Lung (tissue), 12 donors: Measurements from ENCODE around the gene CSTPP1. TPM values are rescaled to one million over a fixed set of nuclear protein-coding genes. Genes with fewer than 3 reads are reported as not detected.

ENCODE experiments used
- ATAC-seq: fragments of 200-7000 bp; cut with Tn5 transposase; one replicate; pipeline ENCODE4 v1.9.1; 2020; ENCODE audit warnings: moderate number of reproducible peaks; ENCODE audit not compliant: insufficient read depth, low FRiP score
- DNase-seq, 3 donors: peaks; one replicate each; pipeline ENCODE4 v3.0.0-alpha.2; 2013 to 2017
- H3K27ac ChIP-seq, 2 donors: one replicate each; pipeline ENCODE4 v1.5.1; 2013; ENCODE audit warnings: mild to moderate bottlenecking in 2 of 2, moderate library complexity in 2 of 2, control low read depth in 1 of 2, inconsistent platforms in 1 of 2, low read depth in 1 of 2, low read length in 1 of 2
- H3K27me3 ChIP-seq, 3 donors: one replicate each; pipeline ENCODE4 v1.5.1; 2013; ENCODE audit warnings: low read length in 2 of 3; ENCODE audit not compliant: control insufficient read depth in 3 of 3, insufficient read depth in 3 of 3
- H3K36me3 ChIP-seq, 4 donors: one replicate each; pipeline ENCODE4 v1.5.1; 2013; ENCODE audit warnings: low read length in 4 of 4, mild to moderate bottlenecking in 1 of 4, moderate library complexity in 1 of 4; ENCODE audit not compliant: control insufficient read depth in 4 of 4, insufficient read depth in 4 of 4
- H3K4me1 ChIP-seq, 5 donors: one replicate each; pipeline ENCODE4 v1.5.1; 2013; ENCODE audit warnings: low read length in 5 of 5, mild to moderate bottlenecking in 2 of 5, moderate library complexity in 1 of 5; ENCODE audit not compliant: control insufficient read depth in 5 of 5, insufficient read depth in 5 of 5
- H3K4me3 ChIP-seq: one replicate; pipeline ENCODE4 v1.5.1; 2013; ENCODE audit warnings: mild to moderate bottlenecking, control low read depth, moderate library complexity
- H3K9ac ChIP-seq, 2 donors: one replicate each; pipeline ENCODE4 v1.5.1; 2013; ENCODE audit warnings: low read length in 2 of 2, control low read depth in 1 of 2; ENCODE audit not compliant: insufficient read depth in 1 of 2
- H3K9me3 ChIP-seq, 4 donors: one replicate each; pipeline ENCODE4 v1.5.1; 2013; ENCODE audit warnings: low read length in 3 of 4, mild to moderate bottlenecking in 1 of 4, moderate library complexity in 1 of 4; ENCODE audit not compliant: control insufficient read depth in 4 of 4, insufficient read depth in 3 of 4
- CTCF ChIP-seq: IDR thresholded peaks from 2 replicates; pipeline ENCODE4 v1.5.1; 2012; ENCODE audit warnings: mild to moderate bottlenecking; ENCODE audit errors: control extremely low read depth, extremely low read depth
- WGBS, 2 donors: extraction: QIAGEN DNeasy Blood & Tissue Kit; methylation state at CpG; one replicate each; pipeline ENCODE4 v1.1.7; 2013; 5-methylcytosine and 5-hydroxymethylcytosine counted together
- polyA plus RNA-seq, 2 donors: library from polyadenylated mRNA; stranded (reverse); fragments of 200-250 nt; gene quantifications; one replicate each; pipeline ENCODE4 v1.2.1, GENCODE V29; 2013
- total RNA-seq, 2 donors: library from RNA; depleted of rRNA in 1 of 2; stranded (reverse); fragments of >200 nt in 1 of 2; gene quantifications; one replicate each; pipeline ENCODE4 v1.2.1, GENCODE V29; 2014 to 2021
- donor health status: control.
- donor health status: control.
- donor health status: Bipolar disorder and iron deficiency.
- donor health status: healthy.
- donor health status: DM: yes; HTN: yes; CAD: no.

The CSTPP1 gene
- total and polyA plus RNA-seq, 4 donors = 26.0 to 45.8 (median 34.4) TPM

- no peak for TF ChIP-seq CTCF
- ATAC-seq (no peak), DNase-seq (no peak)
- H3K36me3 ChIP-seq = peaks cover 0 to 4% (median under 1%) of the 10 kb centered on the region in 4 donors
- no peak overlapping the region for H3K4me3 ChIP-seq
- H3K27ac ChIP-seq = no peak overlapping the region
- H3K9me3 ChIP-seq = no peaks in the 10 kb centered on the region
- no peak overlapping the region for H3K9ac ChIP-seq
- H3K4me1 ChIP-seq = peaks cover 0 to 4% (median 0%) of the 10 kb centered on the region in 5 donors
- WGBS, 2 donors = 69 to 80% methylated on average over 3 of the region's 3 CpGs
- no peaks in the 10 kb centered on the region for H3K27me3 ChIP-seq
Observed at GRCh38 chr11:46947399-46948077, 11.0 kb downstream of the CSTPP1 start.

GRCh38 chr11:46948378-46949131 lies 12.0 kb downstream of the CSTPP1 start:
- Histone ChIP-seq H3K36me3 (peaks cover 0 to 1% (median 0%) of the 10 kb centered on the region in 4 donors), H3K4me1 (peaks cover 0 to 4% (median 0%) of the 10 kb centered on the region in 5 donors), H3K9ac (no peak overlapping the region), H3K9me3 (no peaks in the 10 kb centered on the region), H3K4me3 (no peak overlapping the region), H3K27ac (no peak overlapping the region), H3K27me3 (no peaks in the 10 kb centered on the region)
- WGBS, 2 donors = 89 to 93% methylated on average over 4 of the region's 4 CpGs
- TF ChIP-seq CTCF = no peak
- DNase-seq (no peak), ATAC-seq (no peak)

GRCh38 chr11:46949297-46949696 lies 12.7 kb downstream of the CSTPP1 start:
- no peak overlapping the region for H3K4me3 ChIP-seq
- no peak for DNase-seq
- H3K36me3 ChIP-seq = peaks cover 0 to 1% (median 0%) of the 10 kb centered on the region in 4 donors
- no peak for ATAC-seq
- no peaks in the 10 kb centered on the region for H3K27me3 ChIP-seq
- H3K9me3 ChIP-seq = no peaks in the 10 kb centered on the region
- H3K27ac ChIP-seq = no peak overlapping the region
- WGBS, 2 donors = 95% methylated on average over 1 of the region's 1 CpG
- H3K4me1 ChIP-seq = peaks cover 0 to 4% (median 0%) of the 10 kb centered on the region in 5 donors
- H3K9ac ChIP-seq = no peak overlapping the region
- TF ChIP-seq CTCF = no peak
